Measurements from ENCODE around the gene PDE1C.

DNA sequence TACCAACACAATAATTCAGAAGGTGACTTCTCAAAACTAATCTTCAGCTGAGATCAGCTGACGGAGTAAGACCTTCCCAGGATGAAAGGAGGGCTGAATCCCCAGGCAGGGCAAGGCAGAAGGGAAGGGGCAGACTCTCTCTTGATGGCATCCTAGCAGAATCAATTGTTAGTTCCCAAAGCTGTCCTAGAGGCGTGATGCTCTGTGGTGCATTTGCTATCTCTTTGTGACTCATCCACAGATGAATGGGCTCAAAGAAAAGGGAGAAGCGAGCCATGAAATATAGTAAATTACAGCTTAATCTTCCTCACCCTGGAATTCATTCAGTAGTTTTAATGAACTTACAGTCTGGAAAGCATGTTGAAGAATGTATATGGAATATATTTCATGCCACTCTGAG lies 37.2 kb downstream of the PDE1C start:
- no peak for TF ChIP-seq EZH2 (IDR thresholded peaks at IDR 0.05; ENCODE audit: insufficient read depth, poor library complexity, severe bottlenecking)
- no peak for TF ChIP-seq EZH2phosphoT487 (IDR thresholded peaks at IDR 0.05; ENCODE audit: insufficient read depth, low read depth)

Measured in GM23248 (cell line).